Measurements from ENCODE around the gene ANKRD33.

The ANKRD33 gene

GRCh38 chr12:51887476-51888315 lies at the start of gene ANKRD33:
TSS of gene ANKRD33 (plus strand) at chr12:51888103. CDS start at chr12:51888187, 84 bp downstream.
- peak; percentile 76 for DNase-seq

- DNase-seq: no peak
Observed at GRCh38 chr12:51838762-51839161, 49.1 kb upstream of the ANKRD33 start.

GRCh38 chr12:51839310-51839947 lies 48.5 kb upstream of the ANKRD33 start:
- no peak for DNase-seq

GRCh38 chr12:51840966-51841365 lies 46.9 kb upstream of the ANKRD33 start:
- no peak for DNase-seq

DNA sequence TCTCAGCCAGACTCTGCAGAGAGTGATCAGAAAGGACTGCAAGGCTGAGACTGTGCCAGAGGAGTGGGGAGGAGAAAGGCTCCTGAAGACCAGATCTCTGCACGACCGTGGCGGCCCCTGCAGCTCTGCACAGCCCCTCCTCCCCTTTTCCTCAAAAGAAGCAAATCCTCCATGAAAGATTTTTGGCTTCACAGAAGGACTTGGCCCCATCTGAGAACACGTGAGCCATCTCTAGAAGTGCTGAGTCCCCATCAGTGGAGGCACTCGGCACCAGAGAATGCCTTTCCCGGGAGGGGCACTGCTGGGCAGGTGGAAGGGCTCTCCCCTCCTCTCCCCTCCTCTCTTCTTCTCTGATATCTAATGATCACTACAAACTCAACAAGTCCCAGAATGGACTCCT lies 46.2 kb upstream of the ANKRD33 start:
- DNase-seq: no peak

- no peak for DNase-seq
Observed at GRCh38 chr12:51844854-51845253, 43.0 kb upstream of the ANKRD33 start.

GRCh38 chr12:51845482-51845881 lies 42.4 kb upstream of the ANKRD33 start:
- DNase-seq: no peak

DNA sequence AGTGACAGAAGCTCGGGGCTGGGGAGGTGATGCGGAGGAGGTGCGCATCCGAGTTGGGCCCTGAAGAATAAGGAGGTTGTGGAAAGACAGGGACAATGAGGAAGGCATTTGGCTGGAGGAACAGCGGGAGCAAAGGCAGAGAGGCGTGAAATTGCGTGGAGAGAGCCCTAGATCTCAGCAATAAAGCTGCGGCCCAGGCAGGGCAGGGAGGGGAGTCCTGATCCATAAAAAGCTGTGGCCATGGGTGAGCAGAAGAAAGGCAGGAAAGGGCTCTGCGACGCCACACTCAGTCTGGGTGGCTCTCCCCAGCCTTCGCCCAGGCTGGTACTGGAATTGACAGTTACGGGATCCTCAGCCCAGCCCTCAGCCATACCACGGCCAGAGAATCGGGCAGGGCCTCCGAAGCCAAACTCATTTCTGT lies 41.6 kb upstream of the ANKRD33 start:
- no peak for DNase-seq

DNA sequence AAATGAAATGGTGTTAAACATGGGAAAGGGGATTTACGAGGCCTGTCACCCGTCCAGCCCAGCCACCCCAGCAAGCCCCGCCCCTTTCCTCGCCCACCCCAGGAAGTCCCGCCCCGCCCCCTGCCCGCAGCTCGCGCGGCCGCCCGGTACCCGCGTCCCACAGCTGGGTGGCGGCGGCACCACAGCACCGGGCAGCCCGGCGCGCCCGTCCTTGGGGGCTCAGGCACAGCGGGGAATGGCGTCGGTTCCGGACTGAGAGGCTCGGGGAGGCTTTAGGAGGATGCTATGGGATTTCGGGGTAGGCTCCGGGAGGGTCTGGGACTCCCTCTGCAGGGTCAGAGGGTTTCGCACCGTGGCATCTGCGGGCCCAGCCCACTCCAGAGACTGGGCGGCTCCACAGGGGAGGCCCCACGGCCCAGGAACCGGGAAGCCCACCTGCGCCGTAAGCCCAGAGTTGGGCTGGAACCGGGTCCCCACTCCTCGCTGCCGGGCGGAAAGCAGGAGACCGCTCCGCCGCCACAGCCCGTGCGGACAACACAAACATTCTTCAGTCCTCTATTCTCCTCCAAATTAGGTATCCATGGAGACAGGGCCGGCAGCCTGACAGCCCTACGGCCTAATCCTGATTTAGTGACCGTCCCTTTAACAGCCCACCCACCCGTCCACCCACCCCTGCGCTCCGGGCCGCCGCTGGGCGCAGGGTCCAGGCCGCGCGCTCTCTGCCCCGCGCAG lies 40.8 kb upstream of the ANKRD33 start:
- DNase-seq: no peak

DNA sequence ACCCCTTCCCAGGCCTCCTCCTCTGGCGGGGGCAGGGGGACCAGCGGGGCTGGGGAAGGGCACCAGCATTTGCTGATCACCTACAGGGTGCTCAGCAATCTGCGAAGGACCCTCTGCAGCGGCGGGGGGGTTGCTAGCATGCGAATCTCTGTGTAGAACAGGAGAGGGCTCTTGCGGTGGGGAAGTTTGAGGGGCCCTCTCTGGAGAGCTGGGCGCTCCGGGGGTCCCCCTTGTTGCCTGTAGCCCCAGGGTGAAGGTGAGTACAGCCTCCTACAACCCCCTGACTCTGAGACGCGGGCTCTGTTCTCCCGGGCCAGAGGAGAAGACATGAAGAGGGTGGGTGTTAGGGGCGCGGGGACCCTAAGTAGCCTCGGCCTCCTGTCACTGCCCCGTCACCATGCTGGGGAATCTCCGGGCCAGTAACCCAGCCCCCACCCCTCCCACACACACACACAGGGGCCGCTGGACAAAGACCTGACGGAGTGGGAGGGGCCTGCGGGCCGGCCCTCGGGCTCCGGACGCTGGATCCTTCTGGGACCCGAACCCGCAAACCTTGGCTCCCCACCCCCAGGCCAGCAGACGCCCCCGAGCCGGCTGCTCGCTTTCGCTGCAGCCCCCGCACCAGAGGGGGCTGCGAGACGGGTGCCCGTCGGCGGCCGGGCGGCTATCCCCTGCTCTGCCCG lies 40.1 kb upstream of the ANKRD33 start:
- DNase-seq: no peak

GRCh38 chr12:51848326-51848727 lies 39.6 kb upstream of the ANKRD33 start, which contains the start of gene FIGNL2:
TSS of gene FIGNL2 (minus strand) at chr12:51848718. CDS start at chr12:51822413, 26,305 bp downstream.
- no peak for DNase-seq

DNA sequence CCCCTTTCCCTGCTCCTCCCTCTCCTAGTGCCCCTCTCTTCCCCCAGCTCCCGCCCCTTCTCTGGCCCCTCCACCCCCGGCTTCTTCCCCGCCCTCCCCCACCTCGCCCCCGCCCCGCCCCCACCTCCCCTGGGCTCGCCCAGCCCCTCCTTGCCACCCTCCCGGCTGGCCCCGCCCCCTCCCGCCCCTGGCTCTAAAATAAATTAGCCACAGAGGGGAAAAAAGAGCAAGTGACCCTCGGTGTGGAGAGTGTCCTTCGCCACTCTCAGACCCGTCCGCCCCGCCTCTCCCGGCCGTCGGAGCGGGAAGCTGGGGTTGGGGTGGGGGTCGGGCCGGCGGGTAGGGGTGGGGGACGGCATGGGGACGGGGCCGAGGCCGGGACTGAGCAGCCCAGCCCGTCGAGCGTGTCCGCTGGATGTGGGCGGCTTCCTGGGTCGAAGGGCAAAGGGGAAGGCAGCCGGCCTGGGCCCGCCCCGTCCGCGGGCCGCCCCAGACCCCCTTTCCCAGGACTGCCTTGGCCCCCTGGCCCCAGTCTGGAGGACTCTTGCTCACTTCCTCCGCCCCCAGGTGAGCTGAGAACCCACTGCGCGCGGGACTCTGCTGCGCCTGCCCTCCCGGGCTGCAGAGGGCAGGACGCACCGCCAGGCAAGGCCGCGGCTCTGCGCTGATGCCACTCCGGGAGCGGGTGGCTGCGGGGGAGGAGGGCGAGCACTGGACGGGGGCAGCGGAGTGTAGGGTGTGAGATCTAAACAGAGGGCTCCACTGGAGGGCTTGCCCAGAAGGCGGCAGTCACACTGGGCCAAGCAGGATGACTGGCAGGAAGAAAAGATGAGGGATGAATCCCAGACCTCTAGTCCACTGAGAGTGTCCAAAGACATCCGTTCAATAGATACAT lies 38.8 kb upstream of the ANKRD33 start:
- DNase-seq: no peak

DNA sequence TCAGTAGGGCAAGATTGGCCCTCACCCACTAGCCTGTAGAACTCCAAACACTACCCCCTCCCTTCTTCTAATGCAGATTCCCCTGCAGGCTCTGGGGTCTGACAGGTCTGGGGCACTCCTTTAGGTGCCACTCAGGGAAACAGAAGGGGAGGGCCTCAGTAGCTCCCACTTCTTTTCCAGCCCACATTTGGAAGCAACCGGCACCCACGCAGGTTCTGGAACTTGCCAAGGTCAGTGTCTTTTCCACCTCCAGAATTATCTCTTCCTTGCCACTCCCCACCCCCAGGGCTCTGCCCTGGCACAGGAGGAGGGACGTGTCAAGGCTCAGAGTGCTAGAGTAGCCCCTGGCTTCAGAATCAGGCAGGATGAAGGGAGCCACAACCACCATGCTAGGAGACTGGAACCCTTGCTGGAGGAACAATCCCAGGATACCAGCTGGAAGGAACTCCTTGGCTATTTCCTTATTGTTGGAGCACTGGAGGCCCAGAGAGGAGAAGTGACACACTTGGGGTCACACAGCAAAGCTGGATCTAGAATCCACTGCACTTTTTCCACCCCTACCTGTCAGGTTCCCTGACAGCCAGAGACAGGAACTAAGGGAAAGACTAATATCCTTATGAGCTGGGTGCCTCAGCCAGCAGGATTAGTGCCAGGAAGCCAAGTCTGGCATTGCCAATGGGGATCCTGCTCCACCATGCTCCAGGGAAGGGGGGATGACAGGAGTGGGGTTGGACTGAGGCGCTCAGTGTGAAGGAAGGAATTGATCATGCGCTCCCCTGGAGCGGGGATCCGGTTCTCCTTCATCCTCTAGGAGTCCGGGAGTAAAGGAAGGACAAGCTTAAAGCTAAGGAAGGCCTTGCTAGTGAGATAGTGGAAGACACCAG lies 37.6 kb upstream of the ANKRD33 start:
- DNase-seq: no peak

DNA sequence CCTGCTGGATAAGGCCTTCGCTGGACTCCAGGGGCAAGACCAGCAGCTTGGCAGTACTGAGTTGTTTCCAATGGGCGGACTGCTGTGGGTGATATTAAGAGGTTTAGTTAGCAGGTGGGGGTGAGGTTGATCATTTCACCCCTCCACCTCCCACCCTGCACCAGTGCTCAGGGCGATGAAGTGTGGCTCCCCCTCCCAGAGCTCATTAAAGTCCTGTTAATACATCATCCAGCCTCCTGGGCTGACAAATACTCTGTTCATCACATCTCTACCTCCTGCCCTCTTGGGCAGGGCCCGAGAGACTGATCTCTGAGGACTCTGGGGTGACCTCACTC lies 37.0 kb upstream of the ANKRD33 start:
- no peak for DNase-seq

DNA sequence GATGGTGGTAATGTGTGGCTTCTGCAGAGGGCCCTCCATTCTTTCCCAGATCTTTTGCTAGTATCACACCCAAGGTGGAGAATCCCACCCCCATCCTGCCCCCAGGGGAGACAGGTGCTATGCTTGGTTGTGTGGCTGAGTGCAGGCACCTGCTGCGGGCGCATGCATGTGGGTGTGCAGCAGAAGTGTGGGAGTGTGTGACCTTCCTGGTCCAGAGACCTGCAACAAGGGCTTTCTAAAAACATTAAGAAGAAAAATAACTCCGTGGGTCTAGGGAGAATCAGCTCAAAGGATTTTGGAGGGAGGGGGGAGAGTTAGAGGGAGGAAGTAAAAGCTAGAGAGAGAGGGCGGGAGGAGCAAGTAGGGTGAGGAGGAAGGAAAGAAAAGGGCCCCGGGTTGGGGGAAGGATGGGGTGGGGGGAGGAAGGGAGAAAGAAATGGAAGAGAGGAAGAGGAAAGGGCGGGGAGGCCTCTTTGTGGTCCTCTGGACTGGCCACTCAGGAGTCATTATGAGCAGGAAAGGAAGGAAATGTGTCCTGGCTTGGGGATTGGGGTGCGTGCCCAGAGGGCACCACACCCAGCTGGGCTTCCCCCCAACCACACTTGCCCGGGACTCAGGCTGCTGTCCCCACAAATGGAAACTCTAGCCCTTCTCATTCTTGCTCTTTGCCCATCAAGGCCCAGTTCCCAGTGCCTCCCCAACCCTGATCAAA lies 36.3 kb upstream of the ANKRD33 start:
- no peak for DNase-seq

- no peak for DNase-seq
Observed at GRCh38 chr12:51852404-51853137, 35.3 kb upstream of the ANKRD33 start.

GRCh38 chr12:51855586-51856428 lies 32.1 kb upstream of the ANKRD33 start:
- no peak for DNase-seq

DNA sequence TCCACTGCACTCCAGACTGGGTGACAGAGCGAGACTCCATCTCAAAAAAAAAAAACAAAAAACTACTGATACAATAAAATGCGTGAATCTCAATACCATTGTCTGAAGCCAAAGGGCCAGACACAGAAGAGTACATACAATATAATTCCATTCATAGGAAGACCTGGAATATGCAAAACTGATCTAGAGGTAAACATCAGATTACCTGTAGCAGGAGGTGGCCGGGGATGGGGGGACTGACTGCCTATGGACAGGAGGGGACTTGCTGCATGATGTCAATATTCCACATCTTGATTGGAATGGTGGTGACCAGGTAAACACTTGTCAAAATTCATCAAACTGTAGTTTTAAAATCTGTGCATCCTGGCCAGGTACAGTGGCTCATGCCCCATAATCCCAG lies 26.9 kb upstream of the ANKRD33 start:
- DNase-seq: no peak

- no peak for DNase-seq
Observed at GRCh38 chr12:51862947-51863346, 25.0 kb upstream of the ANKRD33 start.
